ENCODE results near the gene MGAT5.

The MGAT5 gene

GRCh38 chr2:134421556-134422328 lies 167.9 kb downstream of the MGAT5 start:
- DNase-seq (ENCODE audit: low spot score): no peak

GRCh38 chr2:134425724-134426496 lies 172.0 kb downstream of the MGAT5 start:
- DNase-seq (ENCODE audit: low spot score): no peak

GRCh38 chr2:134426721-134427120 lies 172.8 kb downstream of the MGAT5 start:
- DNase-seq (ENCODE audit: low spot score): no peak

GRCh38 chr2:134429886-134430285 lies 176.0 kb downstream of the MGAT5 start:
- DNase-seq (ENCODE audit: low spot score): no peak

- DNase-seq (ENCODE audit: low spot score): no peak
Measured at GRCh38 chr2:134431838-134432434, 178.1 kb downstream of the MGAT5 start.

GRCh38 chr2:134432435-134432883 lies 178.6 kb downstream of the MGAT5 start:
- no peak for DNase-seq (ENCODE audit: low spot score)

- DNase-seq (ENCODE audit: low spot score): no peak
Measured at GRCh38 chr2:134433469-134433868, 179.6 kb downstream of the MGAT5 start.

- no peak for DNase-seq (ENCODE audit: low spot score)
Measured at GRCh38 chr2:134433979-134434378, 180.1 kb downstream of the MGAT5 start.

GRCh38 chr2:134435505-134435904 lies 181.6 kb downstream of the MGAT5 start:
- DNase-seq (ENCODE audit: low spot score): no peak

- DNase-seq (ENCODE audit: low spot score): no peak
Measured at GRCh38 chr2:134435936-134436335, 182.1 kb downstream of the MGAT5 start.

- no peak for DNase-seq (ENCODE audit: low spot score)
Measured at GRCh38 chr2:134436706-134437105, 182.8 kb downstream of the MGAT5 start.

- DNase-seq (ENCODE audit: low spot score): no peak
Measured at GRCh38 chr2:134438371-134438770, 184.5 kb downstream of the MGAT5 start.

- DNase-seq (ENCODE audit: low spot score): no peak
Measured at GRCh38 chr2:134440336-134440909, 186.6 kb downstream of the MGAT5 start.

GRCh38 chr2:134441153-134441863 lies 187.4 kb downstream of the MGAT5 start:
- DNase-seq (ENCODE audit: low spot score): no peak

GRCh38 chr2:134443814-134444480 lies 190.1 kb downstream of the MGAT5 start:
- DNase-seq (ENCODE audit: low spot score): no peak

- no peak for DNase-seq (ENCODE audit: low spot score)
Measured at GRCh38 chr2:134445116-134445515, 191.2 kb downstream of the MGAT5 start.

- no peak for DNase-seq (ENCODE audit: low spot score)
Measured at GRCh38 chr2:134445985-134446382, 192.1 kb downstream of the MGAT5 start.

- peak; percentile 16 for DNase-seq (ENCODE audit: low spot score)
Measured at GRCh38 chr2:134446383-134447017, 192.6 kb downstream of the MGAT5 start.

GRCh38 chr2:134447669-134448068 lies 193.8 kb downstream of the MGAT5 start:
- DNase-seq (ENCODE audit: low spot score): no peak

GRCh38 chr2:134448650-134449049 lies 194.8 kb downstream of the MGAT5 start:
- no peak for DNase-seq (ENCODE audit: low spot score)

GRCh38 chr2:134449157-134449556 lies 195.3 kb downstream of the MGAT5 start:
- DNase-seq (ENCODE audit: low spot score): no peak
